Pancreas (tissue), 10 donors: Measurements from ENCODE around the gene ORM2. TPM values are rescaled to one million over a fixed set of nuclear protein-coding genes. Genes with fewer than 3 reads are reported as not detected.
"Not testable (repeated sequence)": the region's sequence is repeated elsewhere in the genome, so short reads cannot be mapped to it uniquely, and the experiment has no call there.

Source experiments
- ATAC-seq, 4 donors: fragments of 200-7000 bp; cut with Tn5 transposase; one replicate each; pipeline versions ENCODE4 v1.8.0 to v1.9.1; 2020; ENCODE audit warnings: mild to moderate bottlenecking in 4 of 4, moderate library complexity in 4 of 4
- DNase-seq, 6 donors: peaks; one replicate each; pipeline ENCODE4 v3.0.0-alpha.2; 2020
- FAIRE-seq: peaks from 2 replicates; lab custom pipeline; 2012; peaks lifted over from hg19 to GRCh38; lab: Jason Lieb, UNC
- H3K27ac ChIP-seq, 4 donors: fragments of 200-600 bp; sonication (generic); 1 replicate in 3 of 4; 2 replicates in 1 of 4; pipeline versions ENCODE4 v1.5.0 to v1.8.0; 2020
- H3K27me3 ChIP-seq, 4 donors: fragments of 200-600 bp; one replicate each; pipeline ENCODE4 v1.8.0; 2021
- H3K36me3 ChIP-seq, 3 donors: fragments of 200-600 bp; sonication (generic) in 1 of 3; one replicate each; pipeline versions ENCODE4 v1.5.0 to v1.8.0; 2020 to 2021
- H3K4me1 ChIP-seq, 3 donors: fragments of 200-600 bp; one replicate each; pipeline ENCODE4 v1.8.0; 2021
- H3K4me3 ChIP-seq, 4 donors: fragments of 200-600 bp; sonication (generic) in 2 of 4; one replicate each; pipeline versions ENCODE4 v1.5.0 to v1.8.0; 2020 to 2021
- H3K9me3 ChIP-seq, 4 donors: fragments of 200-600 bp; one replicate each; pipeline ENCODE4 v1.8.0; 2021
- CTCF ChIP-seq, 4 donors: fragments of 200-600 bp; sonication (generic) in 3 of 4; IDR thresholded peaks; one replicate each; pipeline versions ENCODE4 v1.5.0 to v1.8.0; 2021; ENCODE audit warnings: antibody characterized with exemption in 4 of 4
- WGBS, 2 donors: extraction: QIAGEN DNeasy Blood & Tissue Kit; methylation state at CpG; one replicate each; pipeline ENCODE4 v1.1.7; 2013; 5-methylcytosine and 5-hydroxymethylcytosine counted together
- intact Hi-C, 3 donors: fragments of 100-400 bp; cut with DNase I; formaldehyde crosslinking; loops; one replicate each; pipeline versions ENCODE4 v1.11.1 to v1.14.2; 2022
- polyA plus RNA-seq, 2 donors: library from polyadenylated mRNA; stranded (reverse); fragments of 200-250 nt; gene quantifications; one replicate each; pipeline ENCODE4 v1.2.3, GENCODE V29; 2013
- total RNA-seq, 6 donors: library from RNA; stranded (reverse); fragmentation: NEBNext Ultra II Directional in 4 of 6; extraction: Animal tissue kit (Norgen Biotek cat#: 25700) in 4 of 6; gene quantifications; one replicate each; pipeline versions ENCODE4 v1.2.1 to v1.2.4, GENCODE V29; 2021 to 2023
- donor health status: healthy with polysubstance abuse.
- donor health status: DM: no; HTN: no; CAD: no; lungs with moderate emphysema.
- donor health status: DM: no; HTN: no; CAD: no.
- donor health status: control.
- donor health status: control.
- donor health status: Bipolar disorder and iron deficiency.
- donor health status: DM: yes; HTN: yes; CAD: no.
- donor health status: DM: no; HTN: no; CAD: no.
- donor health status: DM: no; HTN: no; CAD: no.
- donor health status: DM: yes; HTN: yes; CAD: no.

The ORM2 gene
- total and polyA plus RNA-seq, 8 donors, result 0.12 to 3.1 (median 0.50) TPM; not detected in 4

- Histone ChIP-seq H3K36me3 (no peaks in the 10 kb centered on the region), H3K9me3 (no peaks in the 10 kb centered on the region), H3K27me3 (no peaks in the 10 kb centered on the region), H3K4me3 (no peak overlapping the region), H3K4me1 (no peaks in the 10 kb centered on the region), H3K27ac (no peak overlapping the region)
- DNase-seq (no peak), ATAC-seq (no peak), FAIRE-seq (no peak)
- WGBS, 2 donors, result 80 to 85% methylated on average over 8 of the region's 8 CpGs
- no peak for TF ChIP-seq CTCF (IDR thresholded peaks at IDR 0.05)
- intact Hi-C loops, result no loop called here
Observed at GRCh38 chr9:114321759-114322158, 7.9 kb upstream of the ORM2 start.

- DNase-seq, FAIRE-seq, H3K9me3 ChIP-seq, H3K27me3 ChIP-seq, intact Hi-C loops, H3K4me1 ChIP-seq, H3K27ac ChIP-seq, H3K36me3 ChIP-seq, ATAC-seq, H3K4me3 ChIP-seq: not testable (repeated sequence)
- 46 to 48% methylated on average over 10 to 12 of the region's 12 CpGs for WGBS, 2 donors
Observed at GRCh38 chr9:114322160-114322818, 7.4 kb upstream of the ORM2 start.

- intact Hi-C loops, H3K4me1 ChIP-seq, FAIRE-seq, DNase-seq, H3K27me3 ChIP-seq, H3K4me3 ChIP-seq, H3K27ac ChIP-seq, H3K36me3 ChIP-seq, H3K9me3 ChIP-seq: not testable (repeated sequence)
- peak in 3 of 4 donors; percentile 51 to 68 (median 65) for ATAC-seq
- 56 to 58% methylated on average over 2 to 4 of the region's 15 CpGs for WGBS, 2 donors
Observed at GRCh38 chr9:114322831-114323531, 6.7 kb upstream of the ORM2 start, which contains the start of gene ORM1. Gene ORM1 (plus strand): TSS chr9:114323098. CDS start chr9:114323134, 36 bp downstream.

- H3K27me3 ChIP-seq, FAIRE-seq, H3K9me3 ChIP-seq, H3K4me3 ChIP-seq, DNase-seq, ATAC-seq, H3K36me3 ChIP-seq, H3K4me1 ChIP-seq, H3K27ac ChIP-seq, intact Hi-C loops: not testable (repeated sequence)
- WGBS, 2 donors, result 73 to 75% methylated on average over 6 of the region's 6 CpGs
Observed at GRCh38 chr9:114323849-114324248, 5.8 kb upstream of the ORM2 start.

GRCh38 chr9:114324492-114324891 is 5.2 kb upstream of the ORM2 start:
- Histone ChIP-seq H3K9me3 (no peaks in the 10 kb centered on the region), H3K27me3 (no peaks in the 10 kb centered on the region), H3K4me1 (no peaks in the 10 kb centered on the region), H3K4me3 (no peak overlapping the region), H3K36me3 (no peaks in the 10 kb centered on the region), H3K27ac (no peak overlapping the region)
- no peak for DNase-seq
- no peak for ATAC-seq
- TF ChIP-seq CTCF (IDR thresholded peaks at IDR 0.05), result no peak
- FAIRE-seq, result no peak
- WGBS, 2 donors, result 80 to 81% methylated on average over 8 of the region's 8 CpGs
- intact Hi-C loops, result no loop called here

- DNase-seq, intact Hi-C loops, FAIRE-seq: not testable (repeated sequence)
Observed at GRCh38 chr9:114324965-114325364, 4.7 kb upstream of the ORM2 start.

GRCh38 chr9:114325684-114326254 is 3.9 kb upstream of the ORM2 start:
- H3K4me3 ChIP-seq, intact Hi-C loops, H3K9me3 ChIP-seq, H3K4me1 ChIP-seq, H3K27ac ChIP-seq, ATAC-seq, FAIRE-seq, H3K27me3 ChIP-seq, H3K36me3 ChIP-seq: not testable (repeated sequence)
- WGBS, 2 donors, result 60 to 69% methylated on average over 3 of the region's 3 CpGs
- DNase-seq, result peak in 1 of 6 donors; percentile 20

More at GRCh38 chr9:114324965-114325364, 4.7 kb upstream of the ORM2 start:
- not testable (repeated sequence) for H3K27ac ChIP-seq, H3K27me3 ChIP-seq, H3K4me1 ChIP-seq, ATAC-seq, H3K4me3 ChIP-seq, H3K36me3 ChIP-seq, H3K9me3 ChIP-seq
- 79 to 85% methylated on average over 7 of the region's 9 CpGs for WGBS, 2 donors
